Stimulated activated naive CD8-positive, alpha-beta T cell treated with anti-CD3 and anti-CD28 coated beads, Interleukin-15, Interleukin-2, amounts not matched to agents 100 ng/mL and 50 ng/mL, for 24 hours (primary cell): ENCODE measurements around the gene SLC6A20.
A peak's percentile ranks its signal among the peaks of the same experiment; 100 is the strongest.

Source experiments
- H3K27ac Mint-ChIP-seq: one replicate; pipeline ENCODE4 v1.8.0; 2021; ENCODE audit warnings: mild to moderate bottlenecking, mixed read lengths
- H3K27me3 Mint-ChIP-seq: one replicate; pipeline ENCODE4 v1.8.0; 2021; ENCODE audit warnings: mixed read lengths
- H3K36me3 Mint-ChIP-seq: one replicate; pipeline ENCODE4 v1.8.0; 2021; ENCODE audit warnings: low read depth, mixed read lengths
- H3K4me1 Mint-ChIP-seq: one replicate; pipeline ENCODE4 v1.8.0; 2021; ENCODE audit warnings: low read depth, mixed read lengths
- H3K4me3 Mint-ChIP-seq: one replicate; pipeline ENCODE4 v1.8.0; 2021; ENCODE audit warnings: mild to moderate bottlenecking, mixed read lengths
- H3K9me3 Mint-ChIP-seq: one replicate; pipeline ENCODE4 v1.8.0; 2021; ENCODE audit warnings: mixed read lengths

SLC6A20 gene

GRCh38 chr3:45746165-45746776 is 50.1 kb downstream of the SLC6A20 start:
- peaks cover 11% of the 10 kb centered on the region for H3K4me1 Mint-ChIP-seq
- peaks cover 46% of the 10 kb centered on the region for H3K36me3 Mint-ChIP-seq
- no peaks in the 10 kb centered on the region for H3K9me3 Mint-ChIP-seq
- H3K27me3 Mint-ChIP-seq, result no peaks in the 10 kb centered on the region
- no peak overlapping the region for H3K4me3 Mint-ChIP-seq
- H3K27ac Mint-ChIP-seq, result no peak overlapping the region

GRCh38 chr3:45742461-45743089 is 53.8 kb downstream of the SLC6A20 start:
- H3K27me3 Mint-ChIP-seq, result no peaks in the 10 kb centered on the region
- peaks cover 69% of the 10 kb centered on the region for H3K36me3 Mint-ChIP-seq
- H3K4me1 Mint-ChIP-seq, result peaks cover 27% of the 10 kb centered on the region
- peak overlapping the region; percentile 1 for H3K27ac Mint-ChIP-seq
- H3K9me3 Mint-ChIP-seq, result no peaks in the 10 kb centered on the region
- H3K4me3 Mint-ChIP-seq, result no peak overlapping the region

- Mint-ChIP-seq H3K9me3 (no peaks in the 10 kb centered on the region), H3K27ac (peak overlapping the region; percentile 1), H3K27me3 (no peaks in the 10 kb centered on the region), H3K4me1 (peaks cover 28% of the 10 kb centered on the region), H3K4me3 (no peak overlapping the region), H3K36me3 (peaks cover 74% of the 10 kb centered on the region)
Observed at GRCh38 chr3:45741742-45742460, 54.4 kb downstream of the SLC6A20 start.

GRCh38 chr3:45741247-45741646 is 55.1 kb downstream of the SLC6A20 start:
- Mint-ChIP-seq H3K27me3 (no peaks in the 10 kb centered on the region), H3K27ac (peak overlapping the region; percentile 6), H3K4me3 (no peak overlapping the region), H3K9me3 (no peaks in the 10 kb centered on the region), H3K36me3 (peaks cover 79% of the 10 kb centered on the region), H3K4me1 (peaks cover 35% of the 10 kb centered on the region)

- peak overlapping the region; percentile 5 for H3K27ac Mint-ChIP-seq
- peaks cover 43% of the 10 kb centered on the region for H3K4me1 Mint-ChIP-seq
- H3K4me3 Mint-ChIP-seq, result no peak overlapping the region
- no peaks in the 10 kb centered on the region for H3K27me3 Mint-ChIP-seq
- H3K36me3 Mint-ChIP-seq, result peaks cover 78% of the 10 kb centered on the region
- H3K9me3 Mint-ChIP-seq, result no peaks in the 10 kb centered on the region
Observed at GRCh38 chr3:45739991-45740390, 56.3 kb downstream of the SLC6A20 start.

- Mint-ChIP-seq H3K36me3 (peaks cover 85% of the 10 kb centered on the region), H3K4me1 (peaks cover 44% of the 10 kb centered on the region), H3K4me3 (no peak overlapping the region), H3K9me3 (no peaks in the 10 kb centered on the region), H3K27me3 (no peaks in the 10 kb centered on the region), H3K27ac (no peak overlapping the region)
Observed at GRCh38 chr3:45737234-45737633, 59.1 kb downstream of the SLC6A20 start.

GRCh38 chr3:45736707-45737106 is 59.6 kb downstream of the SLC6A20 start:
- Mint-ChIP-seq H3K4me1 (peaks cover 39% of the 10 kb centered on the region), H3K9me3 (no peaks in the 10 kb centered on the region)

GRCh38 chr3:45730409-45731154 is 65.8 kb downstream of the SLC6A20 start:
- Mint-ChIP-seq H3K36me3 (peaks cover 84% of the 10 kb centered on the region), H3K27ac (no peak overlapping the region)

More at GRCh38 chr3:45736707-45737106, 59.6 kb downstream of the SLC6A20 start:
- Mint-ChIP-seq H3K27me3 (no peaks in the 10 kb centered on the region), H3K4me3 (no peak overlapping the region), H3K36me3 (peaks cover 85% of the 10 kb centered on the region), H3K27ac (peak overlapping the region; percentile 32)

GRCh38 chr3:45729614-45730013 is 66.7 kb downstream of the SLC6A20 start:
- no peaks in the 10 kb centered on the region for H3K9me3 Mint-ChIP-seq
- peaks cover 32% of the 10 kb centered on the region for H3K4me1 Mint-ChIP-seq
- no peak overlapping the region for H3K4me3 Mint-ChIP-seq
- H3K27me3 Mint-ChIP-seq, result no peaks in the 10 kb centered on the region
- H3K27ac Mint-ChIP-seq, result no peak overlapping the region
- H3K36me3 Mint-ChIP-seq, result peaks cover 84% of the 10 kb centered on the region

More at GRCh38 chr3:45730409-45731154, 65.8 kb downstream of the SLC6A20 start:
- peaks cover 36% of the 10 kb centered on the region for H3K4me1 Mint-ChIP-seq
- no peaks in the 10 kb centered on the region for H3K9me3 Mint-ChIP-seq
- no peak overlapping the region for H3K4me3 Mint-ChIP-seq
- H3K27me3 Mint-ChIP-seq, result no peaks in the 10 kb centered on the region

- Mint-ChIP-seq H3K27ac (no peak overlapping the region), H3K27me3 (no peaks in the 10 kb centered on the region), H3K9me3 (no peaks in the 10 kb centered on the region), H3K4me1 (peaks cover 24% of the 10 kb centered on the region), H3K36me3 (peaks cover 82% of the 10 kb centered on the region), H3K4me3 (no peak overlapping the region)
Observed at GRCh38 chr3:45724911-45725310, 71.4 kb downstream of the SLC6A20 start.

GRCh38 chr3:45719655-45720487 is 76.5 kb downstream of the SLC6A20 start:
- Mint-ChIP-seq H3K9me3 (no peaks in the 10 kb centered on the region), H3K27ac (no peak overlapping the region), H3K36me3 (peaks cover 73% of the 10 kb centered on the region), H3K27me3 (no peaks in the 10 kb centered on the region), H3K4me3 (no peak overlapping the region), H3K4me1 (peaks cover 26% of the 10 kb centered on the region)

- Mint-ChIP-seq H3K9me3 (no peaks in the 10 kb centered on the region), H3K4me1 (peaks cover 26% of the 10 kb centered on the region), H3K27me3 (no peaks in the 10 kb centered on the region), H3K27ac (peak overlapping the region; percentile 63), H3K36me3 (peaks cover 65% of the 10 kb centered on the region), H3K4me3 (no peak overlapping the region)
Observed at GRCh38 chr3:45716790-45717336, 79.5 kb downstream of the SLC6A20 start.

- no peaks in the 10 kb centered on the region for H3K27me3 Mint-ChIP-seq
- H3K9me3 Mint-ChIP-seq, result no peaks in the 10 kb centered on the region
- H3K4me1 Mint-ChIP-seq, result peaks cover 29% of the 10 kb centered on the region
- H3K27ac Mint-ChIP-seq, result peak overlapping the region; percentile 63
- H3K36me3 Mint-ChIP-seq, result peaks cover 72% of the 10 kb centered on the region
- H3K4me3 Mint-ChIP-seq, result no peak overlapping the region
Observed at GRCh38 chr3:45715945-45716344, 80.4 kb downstream of the SLC6A20 start.
